ENCODE measurements around the gene SIK3. TPM values are rescaled to one million over a fixed set of nuclear protein-coding genes. Genes with fewer than 3 reads are reported as not detected.

The SIK3 gene
- total RNA-seq, 2 donors from 2014 or later: 26.2 to 77.6 TPM

DNA sequence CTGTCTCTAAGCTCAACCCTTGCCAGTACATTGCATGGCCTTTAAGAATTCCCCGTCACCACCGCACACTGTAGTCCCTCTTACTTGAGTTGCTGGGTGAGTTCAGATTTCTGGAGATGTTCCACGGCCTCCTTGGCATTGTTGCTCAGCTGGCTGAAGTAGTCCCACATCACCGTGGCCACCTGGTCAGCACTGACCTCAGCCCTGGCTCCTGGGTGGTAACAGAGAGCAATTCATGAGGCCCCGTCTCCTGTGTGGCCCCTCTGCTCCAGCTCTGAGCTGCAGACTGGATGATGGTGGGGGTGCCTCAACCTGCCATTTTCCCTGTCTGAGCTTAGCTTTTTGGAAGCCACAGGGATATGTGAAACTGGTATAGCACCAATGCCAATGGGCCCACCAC lies 275.7 kb downstream of the SIK3 start:
- WGBS: 75% methylated on average over 5 of the region's 5 CpGs
- Histone ChIP-seq H3K27ac (no peak overlapping the region), H3K4me1 (replicated peaks) (no peaks in the 10 kb centered on the region), H3K9me3 (no peaks in the 10 kb centered on the region), H3K4me3 (no peak overlapping the region), H3K36me3 (no peaks in the 10 kb centered on the region), H3K27me3 (replicated peaks; ENCODE audit: insufficient read depth) (no peaks in the 10 kb centered on the region)
- TF ChIP-seq, protein P1, sequence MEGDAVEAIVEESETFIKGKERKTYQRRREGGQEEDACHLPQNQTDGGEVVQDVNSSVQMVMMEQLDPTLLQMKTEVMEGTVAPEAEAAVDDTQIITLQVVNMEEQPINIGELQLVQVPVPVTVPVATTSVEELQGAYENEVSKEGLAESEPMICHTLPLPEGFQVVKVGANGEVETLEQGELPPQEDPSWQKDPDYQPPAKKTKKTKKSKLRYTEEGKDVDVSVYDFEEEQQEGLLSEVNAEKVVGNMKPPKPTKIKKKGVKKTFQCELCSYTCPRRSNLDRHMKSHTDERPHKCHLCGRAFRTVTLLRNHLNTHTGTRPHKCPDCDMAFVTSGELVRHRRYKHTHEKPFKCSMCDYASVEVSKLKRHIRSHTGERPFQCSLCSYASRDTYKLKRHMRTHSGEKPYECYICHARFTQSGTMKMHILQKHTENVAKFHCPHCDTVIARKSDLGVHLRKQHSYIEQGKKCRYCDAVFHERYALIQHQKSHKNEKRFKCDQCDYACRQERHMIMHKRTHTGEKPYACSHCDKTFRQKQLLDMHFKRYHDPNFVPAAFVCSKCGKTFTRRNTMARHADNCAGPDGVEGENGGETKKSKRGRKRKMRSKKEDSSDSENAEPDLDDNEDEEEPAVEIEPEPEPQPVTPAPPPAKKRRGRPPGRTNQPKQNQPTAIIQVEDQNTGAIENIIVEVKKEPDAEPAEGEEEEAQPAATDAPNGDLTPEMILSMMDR (IDR thresholded peaks at IDR 0.05): no peak
- intact Hi-C loops (cut with DNase I): no loop called here
- DNase-seq (ENCODE audit: low spot score): no peak

DNA sequence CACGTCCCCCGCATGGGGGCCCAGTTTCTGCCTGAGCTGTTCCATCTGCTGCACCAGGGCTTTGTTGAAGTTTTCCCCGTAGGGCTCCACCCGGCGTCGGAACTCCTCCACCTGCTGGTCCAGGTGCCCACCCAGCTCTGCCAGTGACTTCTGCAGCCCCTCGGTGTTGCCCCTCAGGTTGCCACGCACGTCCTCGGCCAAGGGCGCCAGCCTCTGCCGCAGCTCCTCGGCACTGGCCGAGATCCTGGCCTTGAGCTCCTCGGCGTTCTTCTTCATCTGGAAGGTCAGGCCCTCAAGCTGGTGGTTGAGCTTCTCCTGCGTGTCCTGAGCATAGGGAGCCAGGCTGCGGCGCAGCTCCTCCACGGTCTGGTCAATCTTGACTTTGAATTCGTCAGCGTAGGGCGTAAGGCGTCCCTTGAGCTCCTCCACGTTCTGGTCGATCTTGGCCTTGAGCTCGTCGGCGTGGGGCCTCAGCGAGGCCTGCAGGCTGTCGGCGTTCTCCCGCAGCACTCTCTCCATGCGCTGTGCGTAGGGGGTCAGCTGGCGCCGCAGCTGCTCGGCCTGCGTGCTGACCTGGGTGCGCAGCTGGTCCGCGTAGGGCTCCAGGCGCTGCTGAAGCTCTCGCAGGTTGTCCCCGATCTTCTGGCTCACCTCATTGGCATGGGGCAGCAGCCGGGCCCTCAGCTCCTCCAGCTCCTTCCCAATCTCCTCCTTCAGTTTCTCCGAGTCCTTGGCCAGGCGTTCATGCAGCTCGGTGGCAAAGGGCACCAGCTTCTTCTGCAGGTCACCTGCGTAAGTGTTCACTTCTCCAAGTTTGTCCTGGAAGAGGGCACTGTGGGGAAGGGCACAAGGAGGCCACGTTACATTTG lies 276.9 kb downstream of the SIK3 start:
- WGBS: 96% methylated on average over 50 of the region's 51 CpGs
- TF ChIP-seq POLR2A (IDR thresholded peaks at IDR 0.05) (no peak), POLR2AphosphoS5 (IDR thresholded peaks at IDR 0.05) (no peak)
- TF ChIP-seq, protein P1 (IDR thresholded peaks at IDR 0.05): no peak
- no peak overlapping the region for H3K4me3 ChIP-seq
- no peaks in the 10 kb centered on the region for H3K27me3 ChIP-seq (replicated peaks; ENCODE audit: insufficient read depth)
- no peaks in the 10 kb centered on the region for H3K4me1 ChIP-seq (replicated peaks)
- H3K9me3 ChIP-seq: no peaks in the 10 kb centered on the region
- H3K27ac ChIP-seq: no peak overlapping the region
- H3K36me3 ChIP-seq: no peaks in the 10 kb centered on the region
- intact Hi-C loops (cut with DNase I): no loop called here
- DNase-seq (ENCODE audit: low spot score): no peak

- no peaks in the 10 kb centered on the region for H3K36me3 ChIP-seq
- intact Hi-C loops (cut with DNase I): no loop called here
- DNase-seq (ENCODE audit: low spot score): no peak
- H3K4me3 ChIP-seq: no peak overlapping the region
- no peak overlapping the region for H3K27ac ChIP-seq
- TF ChIP-seq POLR2A (IDR thresholded peaks at IDR 0.05): no peak
- TF ChIP-seq POLR2AphosphoS5 (IDR thresholded peaks at IDR 0.05): no peak
- TF ChIP-seq, protein P1 (IDR thresholded peaks at IDR 0.05): no peak
- 94% methylated on average over 9 of the region's 9 CpGs for WGBS
- H3K9me3 ChIP-seq: no peaks in the 10 kb centered on the region
- H3K27me3 ChIP-seq (replicated peaks; ENCODE audit: insufficient read depth): no peaks in the 10 kb centered on the region
- no peaks in the 10 kb centered on the region for H3K4me1 ChIP-seq (replicated peaks)
These were observed 279.2 kb downstream of the SIK3 start for GRCh38 chr11:116819049-116819448.

GRCh38 chr11:116814502-116814901 lies 283.7 kb downstream of the SIK3 start:
- H3K27ac ChIP-seq: no peak overlapping the region
- H3K4me1 ChIP-seq (replicated peaks): no peaks in the 10 kb centered on the region
- no peak for DNase-seq (ENCODE audit: low spot score)
- TF ChIP-seq, protein P1 (IDR thresholded peaks at IDR 0.05): no peak
- TF ChIP-seq POLR2AphosphoS5 (IDR thresholded peaks at IDR 0.05) (no peak), POLR2A (IDR thresholded peaks at IDR 0.05) (no peak)
- H3K27me3 ChIP-seq (replicated peaks; ENCODE audit: insufficient read depth): no peaks in the 10 kb centered on the region
- no peaks in the 10 kb centered on the region for H3K36me3 ChIP-seq
- 88% methylated on average over 6 of the region's 6 CpGs for WGBS
- no peaks in the 10 kb centered on the region for H3K9me3 ChIP-seq
- intact Hi-C loops (cut with DNase I): no loop called here
- H3K4me3 ChIP-seq: no peak overlapping the region

Data from prostate gland (tissue), 2 donors.